Measurements from ENCODE around the gene KLHDC8B.

DNA sequence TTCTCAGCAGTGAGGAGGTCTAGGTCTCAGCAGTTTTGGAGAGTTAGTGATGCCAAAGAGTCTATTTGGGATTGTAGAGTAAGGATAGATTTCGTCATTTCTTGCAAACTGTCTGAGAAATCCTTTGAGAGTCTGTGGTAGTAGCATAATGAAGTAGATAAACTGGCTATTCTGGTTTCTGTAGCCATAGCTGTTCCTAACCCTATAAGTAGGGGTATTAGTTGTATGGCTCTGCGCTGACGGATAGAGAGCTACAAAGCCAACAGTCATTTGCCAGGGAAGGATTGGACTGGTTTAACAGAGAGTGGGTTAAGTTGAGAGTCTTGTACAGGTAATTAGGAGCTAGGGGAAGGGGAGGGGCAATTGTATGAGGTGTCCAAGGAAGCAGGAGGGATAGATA, 50.6 kb downstream of the KLHDC8B start:
- TF ChIP-seq, protein P1, sequence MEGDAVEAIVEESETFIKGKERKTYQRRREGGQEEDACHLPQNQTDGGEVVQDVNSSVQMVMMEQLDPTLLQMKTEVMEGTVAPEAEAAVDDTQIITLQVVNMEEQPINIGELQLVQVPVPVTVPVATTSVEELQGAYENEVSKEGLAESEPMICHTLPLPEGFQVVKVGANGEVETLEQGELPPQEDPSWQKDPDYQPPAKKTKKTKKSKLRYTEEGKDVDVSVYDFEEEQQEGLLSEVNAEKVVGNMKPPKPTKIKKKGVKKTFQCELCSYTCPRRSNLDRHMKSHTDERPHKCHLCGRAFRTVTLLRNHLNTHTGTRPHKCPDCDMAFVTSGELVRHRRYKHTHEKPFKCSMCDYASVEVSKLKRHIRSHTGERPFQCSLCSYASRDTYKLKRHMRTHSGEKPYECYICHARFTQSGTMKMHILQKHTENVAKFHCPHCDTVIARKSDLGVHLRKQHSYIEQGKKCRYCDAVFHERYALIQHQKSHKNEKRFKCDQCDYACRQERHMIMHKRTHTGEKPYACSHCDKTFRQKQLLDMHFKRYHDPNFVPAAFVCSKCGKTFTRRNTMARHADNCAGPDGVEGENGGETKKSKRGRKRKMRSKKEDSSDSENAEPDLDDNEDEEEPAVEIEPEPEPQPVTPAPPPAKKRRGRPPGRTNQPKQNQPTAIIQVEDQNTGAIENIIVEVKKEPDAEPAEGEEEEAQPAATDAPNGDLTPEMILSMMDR (IDR thresholded peaks at IDR 0.05) = no peak
- TF ChIP-seq POLR2AphosphoS5 (IDR thresholded peaks at IDR 0.05; ENCODE audit: low read depth, low read length) (no peak), SIN3A (IDR thresholded peaks at IDR 0.05; ENCODE audit: borderline replicate concordance, insufficient read depth, low read depth, low read length) (no peak), REST (IDR thresholded peaks at IDR 0.05; ENCODE audit: insufficient read depth in 1 of 2, low read depth in 2 of 2, low read length in 1 of 2) (no peak)

Measured in Panc1 (cell line).